Stomach (tissue), 9 donors: Measurements from ENCODE around the gene TRAPPC3L. TPM values are rescaled to one million over a fixed set of nuclear protein-coding genes. Genes with fewer than 3 reads are reported as not detected.
A peak's percentile ranks its signal among the peaks of the same experiment; 100 is the strongest.

ENCODE experiments used
- DNase-seq, 2 donors: peaks; one replicate each; pipeline versions ENCODE4 v3.0.0 to v3.0.0-alpha.2; 2013 to 2019
- H3K27ac ChIP-seq, 5 donors: fragments of 200-600 bp in 4 of 5; sonication (generic) in 4 of 5; one replicate each; pipeline ENCODE4 v1.5.1; 2013 to 2019; ENCODE audit warnings: mild to moderate bottlenecking in 1 of 5, moderate library complexity in 1 of 5
- H3K27me3 ChIP-seq, 3 donors: fragments of 200-600 bp; sonication (generic); one replicate each; pipeline ENCODE4 v1.5.1; 2017 to 2019; ENCODE audit warnings: mixed run types in 1 of 3
- H3K36me3 ChIP-seq, 4 donors: fragments of 200-600 bp; sonication (generic); 1 replicate in 3 of 4; 2 replicates in 1 of 4; pipeline ENCODE4 v1.5.1; 2016 to 2019
- H3K4me1 ChIP-seq, 4 donors: fragments of 200-600 bp; sonication (generic); one replicate each; pipeline ENCODE4 v1.5.1; 2016 to 2019
- H3K4me3 ChIP-seq, 4 donors: fragments of 200-600 bp; sonication (generic) in 3 of 4; one replicate each; pipeline ENCODE4 v1.5.1; 2016 to 2019; ENCODE audit warnings: mild to moderate bottlenecking in 1 of 4
- H3K9me3 ChIP-seq, 4 donors: fragments of 200-600 bp; sonication (generic); one replicate each; pipeline ENCODE4 v1.5.1; 2016 to 2019
- EP300 ChIP-seq: sonication (generic); formaldehyde crosslinking; IDR thresholded peaks from one replicate; pipeline ENCODE4 v1.6.1; 2017; ENCODE audit warnings: antibody characterized with exemption
- POLR2A ChIP-seq, 4 donors: fragments of 450-650 bp; IDR thresholded peaks; one replicate each; pipeline ENCODE4 v1.6.1; 2016; ENCODE audit warnings: antibody characterized with exemption in 4 of 4, control low read depth in 2 of 4, mild to moderate bottlenecking in 1 of 4, moderate library complexity in 1 of 4
- POLR2AphosphoS5 ChIP-seq, 3 donors: sonication (generic); formaldehyde crosslinking; IDR thresholded peaks; one replicate each; pipeline ENCODE4 v1.6.1; 2016; ENCODE audit warnings: antibody characterized with exemption in 3 of 3
- WGBS, 5 donors: extraction: QIAGEN DNeasy Blood & Tissue Kit in 3 of 5; methylation state at CpG; one replicate each; pipeline versions ENCODE4 v1.1.5 to v1.1.7; 2013 to 2018; 5-methylcytosine and 5-hydroxymethylcytosine counted together
- intact Hi-C: fragments of 100-400 bp; cut with DNase I; formaldehyde crosslinking; loops from one replicate; pipeline ENCODE4 v1.15.1; 2023; ENCODE audit warnings: low total_unique reads
- polyA plus RNA-seq, 3 donors: library from polyadenylated mRNA; stranded (reverse); fragments of 200-250 nt; gene quantifications; one replicate each; pipeline ENCODE4 v1.2.3, GENCODE V29; 2013
- total RNA-seq, 5 donors: library from RNA; depleted of rRNA; stranded (reverse); fragments of >200 nt; gene quantifications; one replicate each; pipeline versions ENCODE4 v1.1.0 to v1.2.3, GENCODE V29; 2014 to 2016
- TF ChIP-seq, protein P1 (sequence below), 7 experiments: fragments of 450-650 bp in 4 of 7; fragments of 200-600 bp in 3 of 7; sonication (generic) in 3 of 7; IDR thresholded peaks; one replicate each; pipeline ENCODE4 v1.5.1; 2016 to 2019; ENCODE audit warnings: antibody characterized with exemption in 7 of 7, control low read depth in 2 of 7, mild to moderate bottlenecking in 1 of 7
- donor health status: healthy with polysubstance abuse.
- donor health status: Bipolar disorder and iron deficiency.
- donor health status: healthy.

The TRAPPC3L gene
- total and polyA plus RNA-seq, 8 donors: not detected

DNA sequence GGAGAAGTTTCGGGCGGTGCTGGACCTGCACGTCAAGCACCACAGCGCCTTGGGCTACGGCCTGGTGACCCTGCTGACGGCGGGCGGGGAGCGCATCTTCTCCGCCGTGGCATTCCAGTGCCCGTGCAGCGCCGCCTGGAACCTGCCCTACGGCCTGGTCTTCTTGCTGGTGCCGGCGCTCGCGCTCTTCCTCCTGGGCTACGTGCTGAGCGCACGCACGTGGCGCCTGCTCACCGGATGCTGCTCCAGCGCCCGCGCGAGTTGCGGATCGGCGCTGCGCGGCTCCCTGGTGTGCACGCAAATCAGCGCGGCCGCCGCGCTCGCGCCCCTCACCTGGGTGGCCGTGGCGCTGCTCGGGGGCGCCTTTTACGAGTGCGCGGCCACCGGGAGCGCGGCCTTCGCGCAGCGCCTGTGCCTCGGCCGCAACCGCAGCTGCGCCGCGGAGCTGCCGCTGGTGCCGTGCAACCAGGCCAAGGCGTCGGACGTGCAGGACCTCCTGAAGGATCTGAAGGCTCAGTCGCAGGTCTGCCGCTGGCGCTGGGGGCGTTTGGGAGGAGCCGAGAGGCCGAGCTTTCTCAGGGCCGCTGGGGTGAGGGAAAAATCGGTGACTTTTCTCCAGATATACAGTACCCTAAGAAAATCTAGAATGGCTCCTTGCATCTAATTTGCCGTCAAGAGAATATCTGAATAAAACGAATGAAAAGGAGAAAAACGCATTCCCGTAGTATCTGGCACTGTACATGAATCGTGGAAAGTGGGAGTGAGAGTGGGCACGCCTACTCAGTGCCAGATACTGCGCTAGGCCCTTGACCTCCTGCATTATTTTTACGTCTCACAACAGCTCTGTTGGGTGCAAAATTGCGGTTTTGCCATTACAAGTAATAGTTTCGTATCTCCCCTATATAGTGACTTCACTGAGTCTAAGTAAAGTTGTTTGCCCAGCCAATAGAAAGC, 83.3 kb downstream of the TRAPPC3L start:
- Histone ChIP-seq H3K4me3 (peak overlapping the region; percentile 42 to 67 (median 54)), H3K4me1 (peaks cover 0 to 16% (median 11%) of the 10 kb centered on the region in 4 donors), H3K36me3 (no peaks in the 10 kb centered on the region), H3K27ac (peak overlapping the region in 4 of 5 donors; percentile 22 to 50 (median 30)), H3K9me3 (no peaks in the 10 kb centered on the region), H3K27me3 (peaks cover 0 to 29% (median 9%) of the 10 kb centered on the region in 3 donors)
- WGBS, 5 donors: 11 to 28% (median 15%) methylated on average over 44 to 84 of the region's 84 CpGs
- intact Hi-C loops: no loop called here
- DNase-seq: peak; percentile 35 to 88
- TF ChIP-seq POLR2A (IDR thresholded peaks at IDR 0.05): no peak
- TF ChIP-seq POLR2AphosphoS5 (IDR thresholded peaks at IDR 0.05): no peak
- TF ChIP-seq, protein P1, sequence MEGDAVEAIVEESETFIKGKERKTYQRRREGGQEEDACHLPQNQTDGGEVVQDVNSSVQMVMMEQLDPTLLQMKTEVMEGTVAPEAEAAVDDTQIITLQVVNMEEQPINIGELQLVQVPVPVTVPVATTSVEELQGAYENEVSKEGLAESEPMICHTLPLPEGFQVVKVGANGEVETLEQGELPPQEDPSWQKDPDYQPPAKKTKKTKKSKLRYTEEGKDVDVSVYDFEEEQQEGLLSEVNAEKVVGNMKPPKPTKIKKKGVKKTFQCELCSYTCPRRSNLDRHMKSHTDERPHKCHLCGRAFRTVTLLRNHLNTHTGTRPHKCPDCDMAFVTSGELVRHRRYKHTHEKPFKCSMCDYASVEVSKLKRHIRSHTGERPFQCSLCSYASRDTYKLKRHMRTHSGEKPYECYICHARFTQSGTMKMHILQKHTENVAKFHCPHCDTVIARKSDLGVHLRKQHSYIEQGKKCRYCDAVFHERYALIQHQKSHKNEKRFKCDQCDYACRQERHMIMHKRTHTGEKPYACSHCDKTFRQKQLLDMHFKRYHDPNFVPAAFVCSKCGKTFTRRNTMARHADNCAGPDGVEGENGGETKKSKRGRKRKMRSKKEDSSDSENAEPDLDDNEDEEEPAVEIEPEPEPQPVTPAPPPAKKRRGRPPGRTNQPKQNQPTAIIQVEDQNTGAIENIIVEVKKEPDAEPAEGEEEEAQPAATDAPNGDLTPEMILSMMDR (IDR thresholded peaks at IDR 0.05): no peak
- TF ChIP-seq EP300: no peak

DNA sequence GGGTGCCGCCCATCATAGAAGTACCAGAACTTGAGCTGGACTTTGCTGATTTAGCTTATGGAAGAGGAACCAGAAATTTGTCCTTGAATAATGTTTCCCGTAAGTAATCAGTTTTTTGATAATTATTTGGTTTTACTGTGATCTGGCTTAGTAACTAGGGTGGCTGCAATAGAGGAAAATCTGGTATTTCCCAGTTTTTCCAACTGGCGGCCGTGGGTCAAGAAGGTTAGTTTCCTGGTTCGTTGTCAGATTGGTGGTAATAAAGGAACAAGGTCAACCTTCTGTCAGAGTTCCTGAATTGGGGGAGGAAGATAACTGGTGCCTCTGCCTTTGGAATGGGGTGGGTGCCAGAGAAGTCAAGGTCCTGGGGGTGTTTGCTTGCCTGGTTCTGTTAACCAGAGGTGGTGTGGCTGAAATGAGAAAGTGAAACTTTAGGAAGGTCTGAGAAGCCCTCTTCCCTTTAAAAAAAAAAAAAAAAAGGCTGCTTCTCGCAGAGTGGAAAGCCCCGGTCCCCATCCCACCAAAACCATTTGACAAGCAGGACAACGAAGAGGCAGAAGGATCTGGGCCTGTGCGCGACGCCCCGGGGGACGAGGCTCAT, 84.1 kb downstream of the TRAPPC3L start, which contains the start of gene CALHM6:
Gene CALHM6, plus strand, starts transcription at position 45 of the 601 bp plus-strand sequence. Its CDS starts 555 bp downstream, at position 600.
- intact Hi-C loops: no loop called here
- Histone ChIP-seq H3K4me1 (peaks cover 0 to 16% (median 11%) of the 10 kb centered on the region in 4 donors), H3K27ac (peak within 1 kb of the TSS in 4 of 5 donors; percentile 22 to 50 (median 30)), H3K36me3 (no peaks in the 10 kb centered on the region), H3K9me3 (no peaks in the 10 kb centered on the region), H3K27me3 (peaks cover 0 to 29% (median 9%) of the 10 kb centered on the region in 3 donors), H3K4me3 (peak within 1 kb of the TSS; percentile 42 to 67 (median 54))
- DNase-seq: peak in 1 of 2 donors; percentile 13
- 45 to 70% (median 57%) methylated on average over 13 of the region's 13 CpGs for WGBS, 5 donors
- TF ChIP-seq POLR2A (IDR thresholded peaks at IDR 0.05) (no peak), EP300 (no peak), POLR2AphosphoS5 (IDR thresholded peaks at IDR 0.05) (no peak)
- TF ChIP-seq, protein P1 (IDR thresholded peaks at IDR 0.05): no peak

DNA sequence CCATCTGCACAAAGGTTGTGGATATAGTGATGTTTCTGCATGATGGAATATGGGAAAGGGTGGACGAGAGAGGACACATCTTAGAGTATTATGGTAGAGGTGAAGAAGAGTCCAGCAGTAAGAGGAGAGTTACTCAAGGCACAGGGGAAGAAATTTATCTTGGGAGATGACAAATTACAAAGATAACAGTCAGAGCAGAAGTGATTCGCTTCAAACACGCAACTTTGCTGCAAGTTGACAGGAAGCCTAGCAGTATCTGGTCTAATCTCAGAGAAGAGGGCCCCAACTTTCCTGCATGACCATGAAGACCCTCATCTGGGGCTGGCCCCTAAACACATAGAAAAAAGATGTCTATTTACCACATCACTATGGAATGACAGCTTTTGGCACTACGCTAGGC, 85.6 kb downstream of the TRAPPC3L start:
- Histone ChIP-seq H3K4me1 (peaks cover 0 to 16% (median 11%) of the 10 kb centered on the region in 4 donors), H3K36me3 (no peaks in the 10 kb centered on the region), H3K27me3 (peaks cover 0 to 29% (median 9%) of the 10 kb centered on the region in 3 donors), H3K9me3 (no peaks in the 10 kb centered on the region), H3K27ac (no peak overlapping the region), H3K4me3 (no peak overlapping the region)
- TF ChIP-seq, protein P1 (IDR thresholded peaks at IDR 0.05): no peak
- TF ChIP-seq EP300: no peak
- TF ChIP-seq POLR2AphosphoS5 (IDR thresholded peaks at IDR 0.05): no peak
- TF ChIP-seq POLR2A (IDR thresholded peaks at IDR 0.05): no peak
- DNase-seq: no peak
- intact Hi-C loops: no loop called here
- 85 to 96% (median 92%) methylated on average over 4 of the region's 4 CpGs for WGBS, 5 donors

DNA sequence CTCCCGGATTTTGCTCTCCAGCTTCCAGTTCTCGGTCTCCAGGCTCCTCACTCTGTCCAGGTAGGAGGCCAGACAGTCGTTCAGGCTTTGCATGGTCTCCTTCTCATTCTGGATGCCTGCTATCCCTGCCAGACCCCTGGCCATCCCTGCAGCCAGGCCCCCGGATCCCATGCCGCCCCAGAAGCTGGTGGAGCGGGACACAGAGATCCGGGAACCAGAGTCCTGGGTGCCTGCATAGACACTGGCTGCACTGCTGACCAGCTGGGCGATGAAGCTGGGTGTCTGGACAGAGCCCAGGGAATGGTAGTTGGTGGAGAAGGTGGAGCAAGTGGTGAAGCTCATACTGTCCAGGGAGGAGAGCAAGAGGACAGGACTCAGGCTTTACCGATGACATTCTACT, 87.2 kb downstream of the TRAPPC3L start:
- no peak for TF ChIP-seq POLR2AphosphoS5 (IDR thresholded peaks at IDR 0.05)
- TF ChIP-seq, protein P1 (IDR thresholded peaks at IDR 0.05): no peak
- no peak for TF ChIP-seq POLR2A (IDR thresholded peaks at IDR 0.05)
- no peak for TF ChIP-seq EP300
- no peaks in the 10 kb centered on the region for H3K9me3 ChIP-seq
- no peak for DNase-seq
- no peak overlapping the region for H3K27ac ChIP-seq
- no peaks in the 10 kb centered on the region for H3K36me3 ChIP-seq
- peaks cover 0 to 16% (median 9%) of the 10 kb centered on the region in 3 donors for H3K27me3 ChIP-seq
- H3K4me3 ChIP-seq: no peak overlapping the region
- H3K4me1 ChIP-seq: peaks cover 0 to 16% (median 11%) of the 10 kb centered on the region in 4 donors
- WGBS, 5 donors: 89 to 98% (median 94%) methylated on average over 9 of the region's 9 CpGs
- intact Hi-C loops: no loop called here
